Loucy (cell line): Measurements from ENCODE around the gene JPH2.

Experiments
- CTCF ChIP-seq: fragments of 200-600 bp; sonication (generic); conservative IDR thresholded peaks from 2 replicates; pipeline ENCODE4 v1.5.1; 2014; ENCODE audit warnings: mild to moderate bottlenecking, antibody characterized with exemption, low read length
- EZH2phosphoT487 ChIP-seq: fragments of 200-600 bp; IDR thresholded peaks from 2 replicates; pipeline ENCODE4 v1.6.1; 2018; ENCODE audit warnings: antibody characterized with exemption, mild to moderate bottlenecking, moderate library complexity, borderline replicate concordance

GRCh38 chr20:44219170-44219730, 32.3 kb upstream of the JPH2 start:
- no peak for TF ChIP-seq CTCF
- no peak for TF ChIP-seq EZH2phosphoT487
